H9 (cell line): Measurements from ENCODE around the gene KAZN. TPM values are rescaled to one million over a fixed set of nuclear protein-coding genes. Genes with fewer than 3 reads are reported as not detected.

Experiments
- DNase-seq: peaks from one replicate; pipeline ENCODE4 v3.0.0-alpha.2; 2017
- H2AFZ ChIP-seq: one replicate; pipeline ENCODE4 v1.6.1; 2013; ENCODE audit warnings: mild to moderate bottlenecking, low read length, control low read depth, moderate library complexity
- H2AK5ac ChIP-seq: 2 replicates; pipeline ENCODE4 v1.6.1; 2013; ENCODE audit warnings: low read length, control low read depth, mixed read lengths; ENCODE audit not compliant: insufficient read length
- H2BK120ac ChIP-seq: one replicate; pipeline ENCODE4 v1.6.1; 2013; ENCODE audit warnings: low read depth, mild to moderate bottlenecking, low read length, control low read depth, inconsistent platforms; ENCODE audit not compliant: poor library complexity, severe bottlenecking
- H2BK12ac ChIP-seq: 2 replicates; pipeline ENCODE4 v1.6.1; 2013; ENCODE audit warnings: low read length, control low read depth, mixed read lengths, low read depth; ENCODE audit not compliant: insufficient read length
- H2BK15ac ChIP-seq: 2 replicates; pipeline ENCODE4 v1.6.1; 2013; ENCODE audit warnings: low read depth, low read length, control low read depth
- H2BK20ac ChIP-seq: one replicate; pipeline ENCODE4 v1.6.1; 2013; ENCODE audit warnings: low read depth, mild to moderate bottlenecking, low read length, control low read depth, inconsistent platforms; ENCODE audit not compliant: poor library complexity, severe bottlenecking
- H2BK5ac ChIP-seq: 2 replicates; pipeline ENCODE4 v1.6.1; 2013; ENCODE audit warnings: low read length, control low read depth, mixed read lengths; ENCODE audit not compliant: insufficient read length
- H3K14ac ChIP-seq: 2 replicates; pipeline ENCODE4 v1.6.1; 2013; ENCODE audit warnings: low read length, control low read depth; ENCODE audit not compliant: insufficient read depth
- H3K18ac ChIP-seq: 2 replicates; pipeline ENCODE4 v1.6.1; 2013; ENCODE audit warnings: low read depth, mild to moderate bottlenecking, mixed read lengths, low read length, control low read depth; ENCODE audit not compliant: insufficient read length
- H3K23ac ChIP-seq: 2 replicates; pipeline ENCODE4 v1.6.1; 2013; ENCODE audit warnings: low read length, control low read depth, mixed read lengths, low read depth; ENCODE audit not compliant: insufficient read length
- H3K23me2 ChIP-seq: 2 replicates; pipeline ENCODE4 v1.6.1; 2013; ENCODE audit warnings: low read depth, mild to moderate bottlenecking, mixed read lengths, low read length, control low read depth; ENCODE audit not compliant: insufficient read length, poor library complexity, severe bottlenecking
- H3K27ac ChIP-seq: 2 replicates; pipeline ENCODE4 v1.5.1; 2013; ENCODE audit warnings: low read length, control low read depth, mixed read lengths, low read depth; ENCODE audit not compliant: insufficient read length
- H3K27me3 ChIP-seq: 2 replicates; pipeline ENCODE4 v1.6.1; 2013; ENCODE audit warnings: low read length, control low read depth, inconsistent platforms; ENCODE audit not compliant: insufficient read depth
- H3K4ac ChIP-seq: 2 replicates; pipeline ENCODE4 v1.6.1; 2013; ENCODE audit warnings: low read depth, mild to moderate bottlenecking, control low read depth, inconsistent platforms, low read length, moderate library complexity
- H3K4me1 ChIP-seq: 2 replicates; pipeline ENCODE4 v1.6.1; 2013; ENCODE audit warnings: low read length, control low read depth, inconsistent platforms; ENCODE audit not compliant: insufficient read depth
- H3K4me2 ChIP-seq: 2 replicates; pipeline ENCODE4 v1.6.1; 2013; ENCODE audit warnings: low read length, control low read depth, mixed read lengths; ENCODE audit not compliant: insufficient read length, insufficient read depth
- H3K56ac ChIP-seq: 2 replicates; pipeline ENCODE4 v1.6.1; 2013; ENCODE audit warnings: low read depth, mild to moderate bottlenecking, mixed read lengths, low read length, control low read depth; ENCODE audit not compliant: insufficient read length
- H3K79me1 ChIP-seq: 2 replicates; pipeline ENCODE4 v1.6.1; 2013; ENCODE audit warnings: low read depth, mild to moderate bottlenecking, moderate library complexity, low read length, control low read depth, inconsistent platforms; ENCODE audit not compliant: insufficient read depth, poor library complexity, severe bottlenecking
- H3K79me2 ChIP-seq: 2 replicates; pipeline ENCODE4 v1.6.1; 2013; ENCODE audit warnings: low read length, control low read depth, inconsistent platforms; ENCODE audit not compliant: insufficient read depth
- H3K9ac ChIP-seq: 2 replicates; pipeline ENCODE4 v1.6.1; 2013; ENCODE audit warnings: low read length, control low read depth, mixed read lengths; ENCODE audit not compliant: insufficient read length; ENCODE audit errors: extremely low read depth
- H3K9me3 ChIP-seq: one replicate; pipeline ENCODE4 v1.6.1; 2013; ENCODE audit warnings: low read depth, low read length, inconsistent platforms; ENCODE audit not compliant: control insufficient read depth
- H3T11ph ChIP-seq: one replicate; pipeline ENCODE4 v1.6.1; 2013; ENCODE audit warnings: mild to moderate bottlenecking, low read length, control low read depth, inconsistent platforms
- H4K20me1 ChIP-seq: one replicate; pipeline ENCODE4 v1.6.1; 2013; ENCODE audit not compliant: control insufficient read depth, insufficient read length, insufficient read depth
- H4K5ac ChIP-seq: 2 replicates; pipeline ENCODE4 v1.6.1; 2013; ENCODE audit warnings: low read depth, mild to moderate bottlenecking, mixed read lengths, low read length, control low read depth; ENCODE audit not compliant: insufficient read length
- H4K8ac ChIP-seq: replicated peaks from 2 replicates; pipeline ENCODE4 v1.6.1; 2013; ENCODE audit warnings: low read length, control low read depth, mixed read lengths, low read depth; ENCODE audit not compliant: insufficient read length
- H4K91ac ChIP-seq: 2 replicates; pipeline ENCODE4 v1.6.1; 2013; ENCODE audit warnings: low read depth, mild to moderate bottlenecking, moderate library complexity, mixed read lengths, low read length, control low read depth; ENCODE audit not compliant: insufficient read length
- H3K27ac Mint-ChIP-seq, 3 experiments: 2 replicates in 2 of 3; 3 replicates in 1 of 3; pipeline ENCODE4 v1.8.0; 2020 to 2021; ENCODE audit warnings: mixed read lengths in 3 of 3, mild to moderate bottlenecking in 1 of 3, moderate library complexity in 1 of 3
- H3K27me3 Mint-ChIP-seq: 2 replicates; pipeline ENCODE4 v1.8.0; 2021; ENCODE audit warnings: low read depth, mild to moderate bottlenecking, moderate library complexity, mixed read lengths
- H3K36me3 Mint-ChIP-seq, 3 experiments: 2 replicates in 2 of 3; 3 replicates in 1 of 3; pipeline ENCODE4 v1.8.0; 2020 to 2021; ENCODE audit warnings: low read depth in 3 of 3, mixed read lengths in 3 of 3; ENCODE audit not compliant: insufficient read depth in 1 of 3
- H3K4me1 Mint-ChIP-seq, 2 experiments: 2 replicates each; pipeline ENCODE4 v1.8.0; 2020; ENCODE audit warnings: mixed read lengths in 2 of 2
- H3K4me3 Mint-ChIP-seq, 2 experiments: 2 replicates in 1 of 2; 3 replicates in 1 of 2; pipeline ENCODE4 v1.8.0; 2020 to 2021; ENCODE audit warnings: mild to moderate bottlenecking in 2 of 2, mixed read lengths in 2 of 2, moderate library complexity in 1 of 2
- H3K9me3 Mint-ChIP-seq, 2 experiments: 2 replicates in 1 of 2; 3 replicates in 1 of 2; pipeline ENCODE4 v1.8.0; 2020; ENCODE audit warnings: mild to moderate bottlenecking in 2 of 2, mixed read lengths in 2 of 2, moderate library complexity in 1 of 2
- CTCF ChIP-seq: fragments of 200-600 bp; sonication (generic); conservative IDR thresholded peaks from 3 replicates; pipeline ENCODE4 v1.8.0; 2021; ENCODE audit warnings: antibody characterized with exemption, mild to moderate bottlenecking
- WGBS: extraction: QIAGEN DNeasy Blood & Tissue Kit; methylation state at CpG from one replicate; pipeline ENCODE4 v1.1.7; 2013; ENCODE audit warnings: missing lambda C conversion rate, low lambda C conversion rate, mixed read lengths; ENCODE audit not compliant: insufficient read length; ENCODE audit errors: extremely low coverage; 5-methylcytosine and 5-hydroxymethylcytosine counted together
- total RNA-seq: library from RNA; stranded (reverse); gene quantifications from 2 replicates; pipeline ENCODE4 v1.2.1, GENCODE V29; 2021

KAZN gene
- total RNA-seq, 1 experiment from 2014 or later = 7.6 TPM

- no peak within 1 kb of the TSS for H3K56ac ChIP-seq
- no peak within 1 kb of the TSS for H4K5ac ChIP-seq
- no peaks in the 10 kb centered on the region for H3K79me1 ChIP-seq
- H4K91ac ChIP-seq = no peak within 1 kb of the TSS
- Mint-ChIP-seq H3K27ac (no peak within 1 kb of the TSS), H3K4me3 (peak within 1 kb of the TSS; percentile 81 to 95), H3K27me3 (peaks cover 53% of the 10 kb centered on the region), H3K36me3 (peaks cover 0 to 4% (median 3%) of the 10 kb centered on the region in 3 experiments; a peak in 2 of 7 replicates), H3K9me3 (peaks cover 0 to 5% of the 10 kb centered on the region in 2 experiments; a peak in 2 of 5 replicates), H3K4me1 (peaks cover 37 to 45% of the 10 kb centered on the region in 2 experiments)
- no peaks in the 10 kb centered on the region; the same call in 1 of the 2 replicates for H3K27me3 ChIP-seq
- no peak within 1 kb of the TSS for H3K27ac ChIP-seq
- H3K14ac ChIP-seq = no peak within 1 kb of the TSS; the same call in 1 of the 2 replicates
- TF ChIP-seq CTCF = no peak
- H2BK20ac ChIP-seq = no peak within 1 kb of the TSS
- no peak within 1 kb of the TSS for H2BK120ac ChIP-seq
- no peak within 1 kb of the TSS for H3K23ac ChIP-seq
- H4K8ac ChIP-seq = no peak within 1 kb of the TSS
- no peaks in the 10 kb centered on the region for H3K4me1 ChIP-seq
- H2BK5ac ChIP-seq = no peak within 1 kb of the TSS
- DNase-seq = peak; percentile 84
- no CpG with 5 or more reads among the region's 56 CpGs for WGBS
- H4K20me1 ChIP-seq = no peaks in the 10 kb centered on the region
- H3K4me2 ChIP-seq = peak within 1 kb of the TSS; percentile 76
- no peaks in the 10 kb centered on the region for H3K9me3 ChIP-seq
- no peak within 1 kb of the TSS for H3K18ac ChIP-seq
- H2BK15ac ChIP-seq = no peak within 1 kb of the TSS
- no peak within 1 kb of the TSS for H2AFZ ChIP-seq
- H3K4ac ChIP-seq = no peak within 1 kb of the TSS
- no peak within 1 kb of the TSS for H3T11ph ChIP-seq
- peaks cover 21% of the 10 kb centered on the region for H3K23me2 ChIP-seq
- no peak within 1 kb of the TSS for H2BK12ac ChIP-seq
- no peak within 1 kb of the TSS for H3K9ac ChIP-seq
- no peak within 1 kb of the TSS for H2AK5ac ChIP-seq
- no peaks in the 10 kb centered on the region for H3K79me2 ChIP-seq
Observed at GRCh38 chr1:15153184-15153841, 554.8 kb downstream of the KAZN start, which contains the start of gene TMEM51. Gene TMEM51, plus strand, starts transcription at chr1:15153747. Its CDS starts 61,341 bp downstream, at chr1:15215088.
